Activated T-cell treated with anti-CD3 and anti-CD28 coated beads, Interleukin-2, amount 50 U/mL, for 72 hours (primary cell): ENCODE results near the gene KIAA0753. TPM values are rescaled to one million over a fixed set of nuclear protein-coding genes. Genes with fewer than 3 reads are reported as not detected.
"Not testable (repeated sequence)": the region's sequence is repeated elsewhere in the genome, so short reads cannot be mapped to it uniquely, and the experiment has no call there.

Experiments
- ATAC-seq, 2 donors: fragments of 150-1000 bp; cut with Tn5 transposase; replicated peaks in 1 of 2; 2 replicates each; pipeline ENCODE4 v1.10.0; 2021; ENCODE audit warnings: moderate library complexity in 2 of 2, mild to moderate bottlenecking in 1 of 2
- DNase-seq, 2 donors: peaks; one replicate each; pipeline ENCODE4 v3.0.0; 2021 to 2022; ENCODE audit warnings: mixed read lengths in 1 of 2
- H3K27ac Mint-ChIP-seq: one replicate; pipeline ENCODE4 v1.8.0; 2022; ENCODE audit warnings: mild to moderate bottlenecking, moderate library complexity, mixed read lengths
- H3K27me3 Mint-ChIP-seq: one replicate; pipeline ENCODE4 v1.8.0; 2022; ENCODE audit warnings: low read depth, mixed read lengths
- H3K36me3 Mint-ChIP-seq, 2 donors: one replicate each; pipeline ENCODE4 v1.8.0; 2022; ENCODE audit warnings: mixed read lengths in 2 of 2, mild to moderate bottlenecking in 1 of 2; ENCODE audit not compliant: insufficient read depth in 2 of 2
- H3K4me1 Mint-ChIP-seq: one replicate; pipeline ENCODE4 v1.8.0; 2022; ENCODE audit warnings: low read depth, mixed read lengths
- H3K4me3 Mint-ChIP-seq, 2 donors: one replicate each; pipeline ENCODE4 v1.8.0; 2022; ENCODE audit warnings: mild to moderate bottlenecking in 2 of 2, mixed read lengths in 2 of 2, moderate library complexity in 2 of 2
- H3K9me3 Mint-ChIP-seq, 2 donors: one replicate each; pipeline ENCODE4 v1.8.0; 2022; ENCODE audit warnings: mixed read lengths in 2 of 2
- total RNA-seq, 2 donors: library from RNA; stranded (reverse); gene quantifications; one replicate each; pipeline ENCODE4 v1.2.3, GENCODE V29; 2022

Gene KIAA0753
- total RNA-seq, 2 donors from 2014 or later: 14.0 to 18.4 TPM

DNA sequence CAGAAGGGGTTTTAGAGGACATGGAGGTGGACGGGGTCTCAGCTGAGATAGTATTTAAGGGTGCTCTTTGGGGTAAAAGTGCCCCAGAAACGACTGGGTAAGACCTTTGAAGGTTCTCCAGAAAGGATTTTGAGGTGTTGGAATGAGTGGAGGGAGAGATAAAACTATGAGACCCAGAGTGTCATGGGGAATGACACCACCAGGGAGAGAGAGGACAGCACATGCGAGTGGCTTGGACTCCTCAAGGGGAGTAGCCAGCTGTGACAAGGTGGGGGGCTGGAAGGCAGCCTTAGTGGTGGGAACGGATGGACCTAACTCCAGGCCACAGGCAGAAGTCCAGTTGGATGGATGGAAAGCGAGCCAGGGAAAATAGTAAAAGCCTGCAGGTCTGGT lies 64.9 kb downstream of the KIAA0753 start:
- peak overlapping the region; percentile 26 for H3K27ac Mint-ChIP-seq
- no peak for DNase-seq
- peaks cover 0 to 2% of the 10 kb centered on the region in 2 donors for H3K36me3 Mint-ChIP-seq
- no peaks in the 10 kb centered on the region for H3K9me3 Mint-ChIP-seq
- H3K4me1 Mint-ChIP-seq: peaks cover 21% of the 10 kb centered on the region
- no peaks in the 10 kb centered on the region for H3K27me3 Mint-ChIP-seq
- ATAC-seq: peak; percentile 14 to 23
- peak overlapping the region; percentile 71 to 72 for H3K4me3 Mint-ChIP-seq

DNA sequence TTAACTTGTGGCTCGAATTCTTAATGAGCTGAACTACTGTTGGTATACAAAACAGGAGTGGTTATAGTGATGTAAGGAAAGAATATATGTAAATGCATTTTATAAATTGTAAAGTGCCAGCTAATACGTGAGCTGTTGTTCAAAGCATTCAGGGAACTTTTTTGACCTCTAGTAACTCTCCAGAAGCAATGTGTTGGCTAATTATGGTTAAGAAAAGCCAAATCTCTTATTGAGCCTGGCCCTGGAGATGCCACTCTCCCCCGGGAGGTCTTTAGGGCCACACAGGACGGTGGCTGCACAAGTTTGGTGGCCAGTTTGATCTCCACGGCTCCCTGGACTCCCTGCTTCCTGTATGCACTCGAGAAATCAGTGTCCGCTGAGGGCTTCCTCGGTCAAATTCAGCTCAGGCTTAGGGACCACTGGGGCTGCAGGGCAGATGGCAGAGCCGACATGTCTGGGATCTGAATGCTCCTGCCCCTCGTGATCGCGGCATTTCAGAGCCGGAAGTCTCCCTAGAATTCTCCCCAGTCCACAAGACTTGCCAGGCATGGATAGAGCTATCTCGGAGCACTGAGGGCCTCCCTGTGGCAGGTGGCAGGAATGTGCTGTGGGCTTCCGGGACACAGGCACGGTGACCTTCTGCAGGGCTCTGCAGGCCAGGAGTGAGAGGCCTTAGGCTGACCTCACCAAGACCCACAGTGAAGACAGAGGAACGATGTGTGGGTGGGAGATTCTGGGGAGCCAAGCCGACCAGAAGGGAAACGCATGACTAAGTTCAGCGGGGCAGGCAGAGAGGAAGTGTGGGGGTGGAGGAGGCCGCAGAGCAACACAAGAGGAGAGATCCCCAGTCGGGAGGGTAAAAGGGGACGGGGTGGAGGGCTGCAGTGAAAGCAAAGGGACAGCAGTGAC lies 65.6 kb downstream of the KIAA0753 start:
- peaks cover 0 to 2% of the 10 kb centered on the region in 2 donors for H3K36me3 Mint-ChIP-seq
- peaks cover 21% of the 10 kb centered on the region for H3K4me1 Mint-ChIP-seq
- H3K27ac Mint-ChIP-seq: peak overlapping the region; percentile 69
- no peaks in the 10 kb centered on the region for H3K27me3 Mint-ChIP-seq
- peak; percentile 63 to 73 for DNase-seq
- peak; percentile 95 for ATAC-seq
- peak overlapping the region; percentile 71 to 72 for H3K4me3 Mint-ChIP-seq
- H3K9me3 Mint-ChIP-seq: no peaks in the 10 kb centered on the region

DNA sequence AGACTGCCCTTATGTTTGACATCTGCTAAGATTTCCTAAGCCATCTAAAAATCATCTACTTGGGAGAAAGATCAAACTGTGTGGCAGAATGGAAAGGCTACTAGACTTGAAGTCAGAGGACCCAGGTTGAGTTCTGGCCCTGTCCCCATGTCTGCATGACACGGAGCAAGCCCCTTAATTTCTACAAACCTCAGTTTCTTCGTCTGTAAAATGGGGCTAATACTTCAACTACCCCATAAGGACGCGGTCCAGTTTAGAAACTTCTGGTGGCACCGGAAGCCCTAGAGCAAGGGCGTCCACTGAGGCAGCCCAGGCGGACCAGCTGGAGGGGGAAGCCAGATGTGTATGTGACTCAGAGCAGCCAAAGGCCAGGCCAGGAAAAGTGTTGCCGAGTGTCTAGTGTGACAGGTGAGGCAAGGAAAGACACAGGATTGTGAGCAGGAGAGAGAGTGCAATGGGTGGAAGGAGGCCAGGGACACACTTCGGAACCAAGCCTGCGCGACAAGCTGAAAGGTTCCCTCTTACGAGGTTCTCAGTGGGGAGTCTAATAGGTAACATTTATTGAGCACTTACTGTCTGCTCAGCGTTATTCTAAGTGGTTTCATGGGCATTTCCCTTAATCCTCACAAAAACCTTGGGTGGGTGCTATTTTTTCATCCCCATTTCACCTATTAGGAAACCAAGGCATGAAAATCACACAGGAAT lies 66.4 kb downstream of the KIAA0753 start:
- Mint-ChIP-seq H3K36me3 (peaks cover 0 to 2% of the 10 kb centered on the region in 2 donors), H3K9me3 (no peaks in the 10 kb centered on the region), H3K4me3 (no peak overlapping the region), H3K27me3 (no peaks in the 10 kb centered on the region), H3K4me1 (peaks cover 21% of the 10 kb centered on the region), H3K27ac (no peak overlapping the region)
- no peak for ATAC-seq
- DNase-seq: no peak

DNA sequence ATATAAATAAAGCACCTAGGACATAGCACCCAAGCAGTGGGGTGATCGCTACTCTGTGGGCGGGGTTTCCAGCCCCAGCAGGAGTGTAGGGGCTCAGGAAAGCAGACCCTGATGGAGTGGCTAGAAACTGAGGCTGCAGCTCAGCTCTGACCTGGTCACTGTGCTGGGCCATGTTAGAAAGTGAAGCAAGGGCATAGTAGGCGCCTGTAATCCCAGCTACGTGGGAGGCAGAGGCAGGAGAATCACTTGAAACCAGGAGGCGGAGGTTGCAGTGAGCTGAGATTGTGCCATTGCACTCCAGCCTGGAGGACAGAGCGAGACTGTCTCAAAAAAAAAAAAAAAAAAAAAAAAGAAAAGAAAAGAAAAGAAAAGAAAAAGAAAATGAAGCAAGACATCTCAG lies 67.0 kb downstream of the KIAA0753 start:
- not testable (repeated sequence) for DNase-seq, H3K36me3 Mint-ChIP-seq

DNA sequence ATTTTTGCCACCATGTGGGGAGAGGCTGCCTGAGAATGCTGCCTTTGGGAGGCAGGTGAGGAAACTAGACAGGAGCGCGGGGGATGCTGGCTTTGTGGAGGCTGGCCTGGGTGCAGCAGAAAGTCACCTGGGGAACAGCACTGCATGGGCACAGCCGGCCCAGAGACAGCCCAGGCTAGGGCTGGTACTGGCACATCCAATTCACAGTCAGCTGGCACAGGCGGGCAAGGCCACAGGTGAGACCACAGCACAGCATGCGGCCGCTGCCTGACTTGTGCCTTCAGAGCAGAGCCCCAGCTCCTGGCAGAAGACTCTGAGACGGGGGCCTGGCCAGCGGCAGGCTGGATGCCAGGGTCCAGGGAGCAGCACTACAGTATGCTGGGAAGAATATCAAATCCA lies 67.5 kb downstream of the KIAA0753 start:
- no peak overlapping the region for H3K4me3 Mint-ChIP-seq
- peaks cover 1% of the 10 kb centered on the region for H3K27me3 Mint-ChIP-seq
- ATAC-seq (no peak), DNase-seq (no peak)
- H3K36me3 Mint-ChIP-seq: peaks cover 0 to 2% of the 10 kb centered on the region in 2 donors
- H3K27ac Mint-ChIP-seq: no peak overlapping the region
- H3K4me1 Mint-ChIP-seq: peaks cover 21% of the 10 kb centered on the region
- H3K9me3 Mint-ChIP-seq: no peaks in the 10 kb centered on the region

More for the DNA sequence above, 67.0 kb downstream of the KIAA0753 start:
- not testable (repeated sequence) for H3K27me3 Mint-ChIP-seq, H3K27ac Mint-ChIP-seq, ATAC-seq, H3K9me3 Mint-ChIP-seq, H3K4me3 Mint-ChIP-seq
- peaks cover 21% of the 10 kb centered on the region for H3K4me1 Mint-ChIP-seq

DNA sequence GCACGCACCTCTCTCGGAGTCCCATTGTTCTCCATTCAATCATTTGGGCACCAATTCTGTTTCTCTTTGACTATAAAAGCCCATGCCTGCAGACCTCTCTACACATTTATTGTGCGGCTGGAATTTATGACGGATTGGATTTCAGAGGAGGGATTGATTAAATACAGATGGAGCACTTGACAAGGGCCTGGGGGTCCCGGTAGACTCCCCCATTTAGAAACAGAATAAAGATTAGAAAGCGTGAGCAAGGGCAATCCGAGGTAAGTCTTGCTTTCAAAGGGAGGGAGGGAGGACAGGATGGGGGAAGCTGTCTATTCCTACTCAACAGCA lies 69.1 kb downstream of the KIAA0753 start:
- H3K9me3 Mint-ChIP-seq: no peaks in the 10 kb centered on the region
- ATAC-seq (no peak), DNase-seq (no peak)
- H3K36me3 Mint-ChIP-seq: no peaks in the 10 kb centered on the region
- H3K4me3 Mint-ChIP-seq: no peak overlapping the region
- H3K4me1 Mint-ChIP-seq: peaks cover 16% of the 10 kb centered on the region
- peaks cover 5% of the 10 kb centered on the region for H3K27me3 Mint-ChIP-seq
- H3K27ac Mint-ChIP-seq: no peak overlapping the region

DNA sequence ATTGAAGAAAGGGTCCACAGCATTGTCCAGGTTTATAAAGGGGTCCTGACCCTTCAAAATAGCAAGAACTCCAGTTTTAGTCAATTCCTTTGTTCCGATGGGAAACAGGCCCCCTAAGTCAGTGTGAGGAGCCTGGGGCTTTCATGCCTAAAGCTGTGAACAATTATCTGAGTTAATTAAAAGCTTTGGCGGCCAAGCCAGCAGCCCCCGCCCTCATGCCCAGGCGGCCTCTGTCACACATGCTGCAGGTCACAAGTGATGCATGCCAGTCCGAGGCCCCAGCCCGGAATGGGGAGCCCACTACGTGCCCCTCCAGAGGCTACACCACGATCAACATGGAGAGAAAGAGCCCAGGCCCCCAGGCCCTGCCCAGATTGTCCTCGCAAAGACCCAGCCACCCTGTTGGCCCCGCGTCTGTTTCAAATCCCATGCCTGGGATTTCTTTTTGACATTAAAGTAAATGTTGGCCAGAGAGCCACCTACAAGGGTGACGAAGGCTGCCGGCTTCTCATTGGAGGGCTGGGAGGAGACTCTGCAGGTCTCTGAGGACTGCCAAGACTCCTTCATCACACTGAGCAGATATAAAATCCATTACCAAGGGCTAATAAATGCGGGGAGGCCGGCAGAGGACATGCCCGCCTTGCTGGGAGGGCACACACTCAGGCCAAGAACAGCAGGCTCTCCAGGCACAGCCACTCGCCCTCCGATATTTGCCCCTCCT lies 69.6 kb downstream of the KIAA0753 start:
- DNase-seq: no peak
- no peak overlapping the region for H3K4me3 Mint-ChIP-seq
- H3K27me3 Mint-ChIP-seq: peaks cover 5% of the 10 kb centered on the region
- H3K9me3 Mint-ChIP-seq: no peaks in the 10 kb centered on the region
- H3K36me3 Mint-ChIP-seq: no peaks in the 10 kb centered on the region
- H3K4me1 Mint-ChIP-seq: peaks cover 13% of the 10 kb centered on the region
- H3K27ac Mint-ChIP-seq: no peak overlapping the region
- ATAC-seq: no peak

DNA sequence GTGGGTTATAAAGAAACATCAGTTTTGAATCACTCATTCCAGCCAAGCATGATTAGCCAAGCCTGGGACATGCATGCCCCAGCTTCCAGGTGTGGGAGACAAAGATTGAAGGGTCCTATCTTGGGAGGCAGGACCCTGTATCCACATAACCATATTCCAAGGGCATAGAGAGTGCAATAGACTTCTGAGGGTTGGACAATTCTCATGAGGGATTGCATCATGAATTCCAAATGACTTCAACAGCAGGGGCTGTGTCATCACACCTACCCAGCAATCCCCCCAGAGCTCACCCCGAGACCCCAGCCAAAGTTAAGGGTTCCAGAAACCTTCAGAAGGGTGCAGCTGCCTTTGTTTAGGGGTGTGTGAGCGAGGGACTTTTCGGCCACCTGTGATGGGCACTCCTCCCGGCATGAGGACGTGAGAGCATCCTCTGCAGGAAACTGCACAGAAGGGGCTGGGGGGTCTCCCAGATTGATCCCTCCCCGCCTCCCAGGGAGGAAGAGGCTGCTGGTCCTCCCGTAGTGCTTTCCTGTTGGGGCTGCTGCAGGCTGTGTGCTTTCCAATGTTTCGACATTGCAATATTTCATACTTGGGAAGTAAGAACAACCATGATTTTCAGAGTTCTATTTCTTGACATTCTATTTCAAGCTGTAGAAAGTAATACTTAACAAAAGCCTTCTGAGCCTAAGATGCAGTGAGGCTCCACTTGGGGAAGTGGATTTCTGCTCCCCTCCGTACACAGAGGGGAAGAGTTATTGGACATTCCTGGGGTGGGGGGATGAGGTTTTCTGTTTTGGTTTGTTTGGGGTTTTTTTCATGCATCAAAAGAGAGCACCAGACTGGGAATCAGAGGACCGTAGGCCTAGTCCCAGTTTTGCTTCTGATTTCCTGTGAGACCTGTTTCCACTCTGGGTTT lies 70.9 kb downstream of the KIAA0753 start:
- Mint-ChIP-seq H3K27me3 (peaks cover 5% of the 10 kb centered on the region), H3K36me3 (no peaks in the 10 kb centered on the region), H3K4me1 (peaks cover under 1% of the 10 kb centered on the region), H3K4me3 (no peak overlapping the region), H3K27ac (no peak overlapping the region), H3K9me3 (no peaks in the 10 kb centered on the region)
- DNase-seq: no peak
- ATAC-seq: no peak

DNA sequence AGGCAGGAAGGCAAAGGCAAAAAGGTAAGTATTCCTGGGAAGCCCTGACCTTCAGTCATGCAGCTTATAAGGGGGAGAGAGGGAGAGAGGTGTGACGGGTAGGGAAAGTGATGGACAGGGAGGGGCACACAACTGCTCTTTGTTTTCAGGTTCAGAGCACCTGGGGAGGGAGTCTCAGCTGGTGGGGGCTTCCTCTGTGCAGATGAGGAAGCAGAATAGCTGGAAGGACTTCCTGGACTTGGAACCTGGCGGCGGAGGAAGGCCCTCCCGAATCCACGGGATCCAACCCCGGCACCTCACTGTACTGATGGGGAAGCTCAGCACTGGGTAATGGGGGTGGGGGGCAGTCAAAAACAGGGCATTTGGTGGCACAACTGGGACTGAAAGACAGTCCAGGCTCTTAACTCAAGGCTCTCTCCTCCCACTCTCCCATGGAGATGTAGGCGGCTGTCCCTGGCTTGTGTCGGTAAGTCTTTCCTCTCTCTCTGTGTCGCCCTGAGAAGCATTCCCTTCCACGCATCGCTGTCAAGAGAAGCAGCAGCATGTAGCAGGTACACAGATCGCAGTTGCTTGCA lies 72.2 kb downstream of the KIAA0753 start:
- ATAC-seq (no peak), DNase-seq (no peak)
- H3K27ac Mint-ChIP-seq: no peak overlapping the region

DNA sequence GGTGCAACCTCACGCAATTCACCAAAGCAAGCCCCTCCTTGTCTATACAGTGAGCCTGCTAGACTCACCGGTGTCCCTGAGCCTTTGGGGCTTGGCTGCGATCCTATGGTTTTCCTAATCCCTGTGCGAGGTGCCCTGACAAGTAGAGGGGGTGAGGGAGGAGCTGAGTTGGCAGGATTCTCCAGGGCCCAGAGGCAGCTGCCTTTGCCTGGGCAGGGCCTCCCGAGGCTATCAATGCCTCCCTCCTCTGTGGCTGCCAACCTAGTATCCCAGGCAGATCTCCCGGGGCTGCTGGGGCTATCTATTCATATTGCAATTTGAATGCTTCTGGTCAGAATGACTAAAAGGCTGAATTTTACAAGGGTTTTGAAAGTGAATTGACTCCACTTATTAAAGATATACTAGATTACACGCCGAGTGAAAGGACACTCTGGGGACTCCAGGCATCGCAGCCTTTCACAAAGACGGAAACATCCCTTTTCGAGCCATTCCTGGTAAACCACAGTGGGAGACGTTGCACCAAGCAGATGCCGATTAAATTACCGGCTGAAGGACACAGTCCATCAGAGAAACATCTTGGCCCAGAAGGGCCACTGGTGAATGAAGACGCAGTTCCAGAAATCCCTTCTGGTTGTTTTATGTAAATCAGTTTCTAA lies 72.9 kb downstream of the KIAA0753 start:
- Mint-ChIP-seq H3K27me3 (peaks cover 11% of the 10 kb centered on the region), H3K27ac (no peak overlapping the region), H3K4me3 (no peak overlapping the region), H3K4me1 (no peaks in the 10 kb centered on the region), H3K36me3 (no peaks in the 10 kb centered on the region), H3K9me3 (no peaks in the 10 kb centered on the region)
- no peak for ATAC-seq
- no peak for DNase-seq

More for the DNA sequence above, 72.2 kb downstream of the KIAA0753 start:
- Mint-ChIP-seq H3K36me3 (no peaks in the 10 kb centered on the region), H3K9me3 (no peaks in the 10 kb centered on the region), H3K4me1 (no peaks in the 10 kb centered on the region), H3K27me3 (peaks cover 6% of the 10 kb centered on the region), H3K4me3 (no peak overlapping the region)

DNA sequence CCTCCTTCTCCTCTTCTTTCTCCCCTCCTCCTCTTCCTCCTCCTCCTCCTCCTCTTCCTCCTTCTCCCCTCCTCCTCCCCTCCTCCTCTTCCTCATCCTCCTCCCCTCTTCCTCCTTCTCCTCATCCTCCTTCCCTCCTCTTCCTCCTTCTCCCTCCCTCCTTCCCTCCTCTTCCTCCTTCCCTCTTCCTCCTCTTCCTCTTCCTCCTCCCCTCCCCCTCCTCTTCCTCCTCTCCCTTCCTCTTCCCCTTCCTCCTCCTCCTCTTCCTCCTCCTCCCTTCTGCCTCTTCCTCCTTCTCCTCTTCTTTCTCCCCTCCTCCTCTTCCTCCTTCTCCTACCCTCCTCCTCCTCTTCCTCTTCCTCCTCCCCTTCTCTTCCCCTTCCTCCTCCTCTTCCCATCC lies 79.1 kb downstream of the KIAA0753 start:
- Mint-ChIP-seq H3K9me3 (no peaks in the 10 kb centered on the region), H3K36me3 (no peaks in the 10 kb centered on the region), H3K27me3 (peaks cover 30% of the 10 kb centered on the region), H3K27ac (no peak overlapping the region), H3K4me3 (no peak overlapping the region), H3K4me1 (no peaks in the 10 kb centered on the region)
- DNase-seq: no peak
- no peak for ATAC-seq

DNA sequence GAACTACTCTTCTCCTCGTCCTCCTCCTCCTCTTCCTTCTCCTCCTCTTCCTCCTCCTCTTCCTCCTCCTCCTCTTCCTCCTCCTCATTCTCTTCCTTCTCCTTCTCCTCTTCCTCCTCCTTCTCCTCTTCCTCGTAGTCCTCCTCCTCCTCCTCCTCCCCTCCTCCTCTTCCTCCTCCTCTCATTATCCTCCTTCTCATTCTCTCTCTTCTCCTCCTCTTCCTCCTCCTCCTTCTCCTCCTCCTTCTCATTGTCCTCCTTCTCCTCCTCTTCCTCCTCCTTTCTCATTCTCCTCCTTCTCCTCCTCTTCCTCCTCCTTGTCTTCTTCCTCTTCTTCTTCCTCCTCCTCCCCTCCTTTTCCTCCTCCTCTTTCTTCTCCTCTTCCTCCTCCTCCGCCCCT lies 80.0 kb downstream of the KIAA0753 start:
- DNase-seq (no peak), ATAC-seq (no peak)
- no peak overlapping the region for H3K27ac Mint-ChIP-seq
- H3K4me3 Mint-ChIP-seq: no peak overlapping the region
- peaks cover under 1% of the 10 kb centered on the region for H3K4me1 Mint-ChIP-seq
- H3K27me3 Mint-ChIP-seq: peaks cover 31% of the 10 kb centered on the region
- H3K36me3 Mint-ChIP-seq: no peaks in the 10 kb centered on the region
- no peaks in the 10 kb centered on the region for H3K9me3 Mint-ChIP-seq
